NCI-H460 (cell line): ENCODE data around the gene ASPA. TPM values are rescaled to one million over a fixed set of nuclear protein-coding genes. Genes with fewer than 3 reads are reported as not detected.

Experiments
- total RNA-seq: library from RNA; depleted of rRNA; stranded (reverse); fragments of >200 nt; shearing (Covaris generic); gene quantifications from 2 replicates; pipeline ENCODE4 v1.2.3, GENCODE V29; 2014; rRNA removed

ASPA gene
- total RNA-seq, 1 experiment from 2014 or later = not detected

Other genes with a start within 250 kb of the ASPA start
- not detected in 2 replicates for gene OR3A1, start 177.6 kb upstream of the ASPA start, total RNA-seq
- not detected in 2 replicates for gene OR3A2, start 89.7 kb upstream of the ASPA start, total RNA-seq
- gene OR1E1, start 77.6 kb upstream of the ASPA start, total RNA-seq = not detected in 2 replicates
- gene OR3A3, start 64.6 kb upstream of the ASPA start, total RNA-seq = not detected in 2 replicates
- not detected in 2 replicates for gene OR1E2, start 42.2 kb upstream of the ASPA start, total RNA-seq
- not detected in 2 replicates for gene SPATA22, start 4.2 kb upstream of the ASPA start, total RNA-seq
- gene TRPV3, start 81.8 kb downstream of the ASPA start, total RNA-seq = 0.40 and 0.57 TPM in 2 replicates
- gene TRPV1, start 133.4 kb downstream of the ASPA start, total RNA-seq = 1.6 and 1.9 TPM in 2 replicates
- 8.8 and 9.7 TPM in 2 replicates for gene SHPK, start 160.3 kb downstream of the ASPA start, total RNA-seq
- 13.2 and 16.1 TPM in 2 replicates for gene CTNS, start 160.8 kb downstream of the ASPA start, total RNA-seq
- 52.0 and 64.6 TPM in 2 replicates for gene TAX1BP3, start 192.6 kb downstream of the ASPA start, total RNA-seq
- gene EMC6, start 192.8 kb downstream of the ASPA start, total RNA-seq = 53.1 and 61.6 TPM in 2 replicates
- gene P2RX5, start 220.2 kb downstream of the ASPA start, total RNA-seq = 28.7 and 28.9 TPM in 2 replicates
- gene HASPIN, start 247.9 kb downstream of the ASPA start, total RNA-seq = 13.2 and 13.9 TPM in 2 replicates